ENCODE results near the gene NOXA1. TPM values are rescaled to one million over a fixed set of nuclear protein-coding genes. Genes with fewer than 3 reads are reported as not detected.

NOXA1 gene
- total and polyA plus RNA-seq, 2 of the 8 experiments (the other 6 are each of a cell fraction or from before 2014, with no cell fraction given): 0.34 to 0.91 TPM

- TF ChIP-seq POLR2AphosphoS5 (IDR thresholded peaks at IDR 0.05; ENCODE audit: low read depth, low read length): no peak
- TF ChIP-seq HDAC6 (IDR thresholded peaks at IDR 0.05; ENCODE audit: low read depth, low read length): no peak
- no peak for TF ChIP-seq RXRA (IDR thresholded peaks at IDR 0.05; ENCODE audit: insufficient read depth, low read depth, low read length)
- no peak for TF ChIP-seq MAFK (IDR thresholded peaks at IDR 0.05; ENCODE audit: low read depth, low read length)
- no peak for TF ChIP-seq BCL11A (IDR thresholded peaks at IDR 0.05; ENCODE audit: low read depth in 2 of 2, low read length in 2 of 2)
- no peak for TF ChIP-seq NRF1 (IDR thresholded peaks at IDR 0.05; ENCODE audit: low read depth, low read length)
- TF ChIP-seq EGR1 (IDR thresholded peaks at IDR 0.05; ENCODE audit: borderline replicate concordance, low read depth, low read length): no peak
- TF ChIP-seq TAF7 (optimal IDR thresholded peaks at IDR 0.05; ENCODE audit: borderline replicate concordance, low read depth, low read length): no peak
Measured at GRCh38 chr9:137455359-137455991, 32.3 kb downstream of the NOXA1 start (continued).
